SIG-M5 (cell line): ENCODE data around the gene ADGRL3.
"Not testable (repeated sequence)": the region's sequence is repeated elsewhere in the genome, so short reads cannot be mapped to it uniquely, and the experiment has no call there.

Experiments
- DNase-seq: peaks from one replicate; lab custom pipeline; 2025; lab: John Stamatoyannopoulos, UW

The ADGRL3 gene

GRCh38 chr4:61757983-61758382 is 557.9 kb downstream of the ADGRL3 start:
- not testable (repeated sequence) for DNase-seq

GRCh38 chr4:61758596-61758995 is 558.5 kb downstream of the ADGRL3 start:
- not testable (repeated sequence) for DNase-seq

GRCh38 chr4:61759245-61759644 is 559.1 kb downstream of the ADGRL3 start:
- DNase-seq, result not testable (repeated sequence)

GRCh38 chr4:61759885-61760284 is 559.8 kb downstream of the ADGRL3 start:
- DNase-seq, result not testable (repeated sequence)

- no peak for DNase-seq
These were observed 560.7 kb downstream of the ADGRL3 start for GRCh38 chr4:61760820-61761219.

GRCh38 chr4:61762722-61763627 is 562.8 kb downstream of the ADGRL3 start:
- no peak for DNase-seq

- DNase-seq, result no peak
These were observed 563.6 kb downstream of the ADGRL3 start for GRCh38 chr4:61763682-61764081.

- DNase-seq, result not testable (repeated sequence)
These were observed 564.0 kb downstream of the ADGRL3 start for GRCh38 chr4:61764090-61764489.

GRCh38 chr4:61769444-61770167 is 569.5 kb downstream of the ADGRL3 start:
- DNase-seq, result not testable (repeated sequence)

GRCh38 chr4:61770456-61770855 is 570.3 kb downstream of the ADGRL3 start:
- DNase-seq, result no peak

GRCh38 chr4:61771056-61771455 is 570.9 kb downstream of the ADGRL3 start:
- DNase-seq, result no peak

GRCh38 chr4:61772126-61772525 is 572.0 kb downstream of the ADGRL3 start:
- DNase-seq, result no peak

- DNase-seq, result no peak
These were observed 573.6 kb downstream of the ADGRL3 start for GRCh38 chr4:61773655-61774245.

GRCh38 chr4:61782133-61782532 is 582.0 kb downstream of the ADGRL3 start:
- DNase-seq, result no peak

GRCh38 chr4:61783050-61783449 is 582.9 kb downstream of the ADGRL3 start:
- no peak for DNase-seq

GRCh38 chr4:61785761-61786160 is 585.6 kb downstream of the ADGRL3 start:
- no peak for DNase-seq

- DNase-seq, result no peak
These were observed 586.1 kb downstream of the ADGRL3 start for GRCh38 chr4:61786211-61786610.

GRCh38 chr4:61795998-61796397 is 595.9 kb downstream of the ADGRL3 start:
- no peak for DNase-seq

GRCh38 chr4:61799794-61800193 is 599.7 kb downstream of the ADGRL3 start:
- DNase-seq, result no peak

- no peak for DNase-seq
These were observed 605.1 kb downstream of the ADGRL3 start for GRCh38 chr4:61805227-61805626.

- DNase-seq, result no peak
These were observed 605.9 kb downstream of the ADGRL3 start for GRCh38 chr4:61805979-61806378.

- no peak for DNase-seq
These were observed 612.0 kb downstream of the ADGRL3 start for GRCh38 chr4:61812171-61812570.

GRCh38 chr4:61817071-61817470 is 616.9 kb downstream of the ADGRL3 start:
- no peak for DNase-seq
